Fibroblast of villous mesenchyme (primary cell): ENCODE results near the gene NCOA3. TPM values are rescaled to one million over a fixed set of nuclear protein-coding genes. Genes with fewer than 3 reads are reported as not detected.

Experiments used
- DNase-seq: peaks from one replicate; pipeline ENCODE4 v3.0.0-alpha.2; 2010; ENCODE audit warnings: low read depth
- H3K4me3 ChIP-seq: 2 replicates; pipeline ENCODE4 v1.5.1; 2011; ENCODE audit warnings: low read depth, mild to moderate bottlenecking, low read length
- total RNA-seq: library from RNA; depleted of rRNA; stranded (reverse); fragments of >200 nt; gene quantifications from 2 replicates; pipeline ENCODE4 v1.2.3, GENCODE V29; 2012
- TF ChIP-seq, protein P1 (sequence below): IDR thresholded peaks from 2 replicates; pipeline ENCODE4 v1.5.1; 2012; ENCODE audit warnings: low read depth, mild to moderate bottlenecking, low read length; ENCODE audit not compliant: insufficient read depth

NCOA3 gene
- 35.4 and 63.0 TPM in 2 replicates for total RNA-seq

- H3K4me3 ChIP-seq, result peak within 1 kb of the TSS; percentile 93
- TF ChIP-seq, protein P1, sequence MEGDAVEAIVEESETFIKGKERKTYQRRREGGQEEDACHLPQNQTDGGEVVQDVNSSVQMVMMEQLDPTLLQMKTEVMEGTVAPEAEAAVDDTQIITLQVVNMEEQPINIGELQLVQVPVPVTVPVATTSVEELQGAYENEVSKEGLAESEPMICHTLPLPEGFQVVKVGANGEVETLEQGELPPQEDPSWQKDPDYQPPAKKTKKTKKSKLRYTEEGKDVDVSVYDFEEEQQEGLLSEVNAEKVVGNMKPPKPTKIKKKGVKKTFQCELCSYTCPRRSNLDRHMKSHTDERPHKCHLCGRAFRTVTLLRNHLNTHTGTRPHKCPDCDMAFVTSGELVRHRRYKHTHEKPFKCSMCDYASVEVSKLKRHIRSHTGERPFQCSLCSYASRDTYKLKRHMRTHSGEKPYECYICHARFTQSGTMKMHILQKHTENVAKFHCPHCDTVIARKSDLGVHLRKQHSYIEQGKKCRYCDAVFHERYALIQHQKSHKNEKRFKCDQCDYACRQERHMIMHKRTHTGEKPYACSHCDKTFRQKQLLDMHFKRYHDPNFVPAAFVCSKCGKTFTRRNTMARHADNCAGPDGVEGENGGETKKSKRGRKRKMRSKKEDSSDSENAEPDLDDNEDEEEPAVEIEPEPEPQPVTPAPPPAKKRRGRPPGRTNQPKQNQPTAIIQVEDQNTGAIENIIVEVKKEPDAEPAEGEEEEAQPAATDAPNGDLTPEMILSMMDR, result peak; percentile 50
- DNase-seq, result peak; percentile 93
Measured at GRCh38 chr20:47501482-47502270, at the start of gene NCOA3. Gene NCOA3, plus strand, starts transcription at chr20:47501887. Its CDS starts 120,361 bp downstream, at chr20:47622248.

GRCh38 chr20:47452736-47453161, 48.9 kb upstream of the NCOA3 start:
- no peak overlapping the region for H3K4me3 ChIP-seq

GRCh38 chr20:47453167-47453782, 48.4 kb upstream of the NCOA3 start:
- H3K4me3 ChIP-seq, result no peak overlapping the region
- TF ChIP-seq, protein P1, result no peak
- DNase-seq, result peak; percentile 77

More at GRCh38 chr20:47452736-47453161, 48.9 kb upstream of the NCOA3 start:
- TF ChIP-seq, protein P1, result no peak
- DNase-seq, result no peak

DNA sequence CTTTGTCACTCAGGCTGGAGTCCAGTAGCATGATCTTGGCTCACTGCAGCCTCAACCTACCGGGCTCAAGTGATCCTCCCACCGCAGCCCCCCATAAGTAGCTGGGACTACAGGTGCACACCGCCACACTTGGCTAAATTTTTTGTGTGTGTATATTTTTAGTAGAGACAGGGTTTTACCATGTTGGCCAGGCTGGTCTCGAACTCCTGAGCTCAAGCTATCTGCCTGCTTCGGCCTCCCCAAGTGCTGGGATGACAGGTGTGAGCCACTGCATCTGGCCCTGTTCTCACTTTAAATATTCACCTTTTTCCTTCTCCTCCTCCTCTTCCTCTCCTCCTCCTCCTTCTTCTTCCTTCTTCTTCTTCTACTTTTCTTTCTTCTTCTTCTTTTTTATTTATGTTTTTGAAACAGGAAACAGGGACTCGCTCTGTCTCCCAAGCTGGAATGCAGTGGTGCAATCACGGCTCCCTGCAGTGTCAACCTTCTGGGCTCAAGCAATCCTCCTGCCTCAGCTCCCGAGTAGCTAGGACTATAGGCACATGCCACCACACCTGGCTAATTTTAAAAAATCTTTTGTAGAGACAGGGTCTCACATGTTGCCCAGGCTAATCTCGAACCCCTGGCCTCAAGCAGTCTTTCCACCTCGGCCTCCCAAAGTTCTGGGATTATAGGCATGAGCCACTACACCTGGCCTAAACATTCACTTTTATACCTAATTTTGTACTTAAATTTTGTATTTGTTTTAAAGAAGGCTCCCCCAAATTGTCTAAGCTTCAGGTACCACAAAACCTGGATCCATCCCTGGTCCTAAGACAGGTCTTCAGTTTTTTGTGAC, 47.2 kb upstream of the NCOA3 start:
- peak; percentile 34 for DNase-seq
- TF ChIP-seq, protein P1, result no peak
- H3K4me3 ChIP-seq, result no peak overlapping the region

GRCh38 chr20:47455133-47456040, 46.3 kb upstream of the NCOA3 start:
- DNase-seq, result peak; percentile 36
- TF ChIP-seq, protein P1, result no peak
- no peak overlapping the region for H3K4me3 ChIP-seq

DNA sequence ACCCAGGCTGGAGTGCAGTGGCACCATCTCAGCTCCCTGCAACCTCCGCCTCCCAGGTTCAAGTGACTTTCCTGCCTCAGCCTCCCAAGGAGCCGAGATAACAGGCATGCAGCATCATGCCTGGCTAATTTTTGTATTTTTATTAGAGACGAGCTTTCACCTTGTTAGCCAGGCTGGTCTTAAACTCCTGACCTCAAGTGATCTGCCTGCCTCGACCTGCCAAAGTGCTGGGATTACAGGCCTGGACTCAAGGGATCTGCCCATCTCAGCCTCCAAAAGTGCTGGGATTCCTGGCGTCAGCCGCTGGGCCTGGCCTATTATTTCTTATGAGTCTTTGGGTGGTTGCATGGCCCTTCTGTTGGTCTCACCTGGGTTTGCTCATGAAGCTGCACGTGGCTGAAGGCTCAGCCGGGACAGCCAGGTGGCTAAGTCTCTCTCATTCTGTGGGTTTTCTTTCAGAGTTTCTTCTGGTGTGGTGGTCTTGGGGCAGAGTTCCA, 45.6 kb upstream of the NCOA3 start:
- DNase-seq, result no peak
- no peak overlapping the region for H3K4me3 ChIP-seq
- TF ChIP-seq, protein P1, result no peak
